Measurements from ENCODE around the gene DPY19L3. TPM values are rescaled to one million over a fixed set of nuclear protein-coding genes. Genes with fewer than 3 reads are reported as not detected.
"Not testable (repeated sequence)": the region's sequence is repeated elsewhere in the genome, so short reads cannot be mapped to it uniquely, and the experiment has no call there.

DPY19L3 gene
- total RNA-seq, 1 donor, result 30.0 TPM

- H4K20me1 ChIP-seq (ENCODE audit: insufficient read depth, low read length), result no peaks in the 10 kb centered on the region
- H3K4me3 ChIP-seq (ENCODE audit: insufficient read depth, low read length), result no peak overlapping the region
- no peak overlapping the region for H3K4me2 ChIP-seq (ENCODE audit: insufficient read depth, low read length)
- no peaks in the 10 kb centered on the region for H3K4me1 ChIP-seq (ENCODE audit: insufficient read depth, low read length)
- H3K9me3 ChIP-seq (ENCODE audit: low read depth, low read length), result no peaks in the 10 kb centered on the region
- no peak overlapping the region for H2AFZ ChIP-seq (ENCODE audit: low read length)
- H3K79me2 ChIP-seq (ENCODE audit: insufficient read depth, low read length), result no peaks in the 10 kb centered on the region
- no peak overlapping the region for H3K27ac ChIP-seq (ENCODE audit: low read depth, low read length)
- TF ChIP-seq CTCF (IDR thresholded peaks at IDR 0.05; ENCODE audit: extremely low read depth, low read depth, low read length), result no peak
- no peaks in the 10 kb centered on the region for H3K27me3 ChIP-seq (ENCODE audit: insufficient read depth, low read length)
- DNase-seq (ENCODE audit: insufficient read length, low spot score, missing footprints), result no peak
- peaks cover 12% of the 10 kb centered on the region for H3K36me3 ChIP-seq (ENCODE audit: insufficient read depth, low read length)
Observed at GRCh38 chr19:32442650-32443049, 37.1 kb downstream of the DPY19L3 start.

- H3K4me1 ChIP-seq (ENCODE audit: insufficient read depth, low read length); DNase-seq (ENCODE audit: insufficient read length, low spot score, missing footprints); H3K9me3 ChIP-seq (ENCODE audit: low read depth, low read length); H3K27me3 ChIP-seq (ENCODE audit: insufficient read depth, low read length); H3K4me3 ChIP-seq (ENCODE audit: insufficient read depth, low read length); H2AFZ ChIP-seq (ENCODE audit: low read length); H3K36me3 ChIP-seq (ENCODE audit: insufficient read depth, low read length); H3K27ac ChIP-seq (ENCODE audit: low read depth, low read length); H3K4me2 ChIP-seq (ENCODE audit: insufficient read depth, low read length); H3K79me2 ChIP-seq (ENCODE audit: insufficient read depth, low read length); H4K20me1 ChIP-seq (ENCODE audit: insufficient read depth, low read length): not testable (repeated sequence)
Observed at GRCh38 chr19:32447534-32447933, 42.0 kb downstream of the DPY19L3 start.

- no peak overlapping the region for H2AFZ ChIP-seq (ENCODE audit: low read length)
- H3K27me3 ChIP-seq (ENCODE audit: insufficient read depth, low read length), result no peaks in the 10 kb centered on the region
- H3K4me2 ChIP-seq (ENCODE audit: insufficient read depth, low read length), result no peak overlapping the region
- H4K20me1 ChIP-seq (ENCODE audit: insufficient read depth, low read length), result no peaks in the 10 kb centered on the region
- H3K79me2 ChIP-seq (ENCODE audit: insufficient read depth, low read length), result no peaks in the 10 kb centered on the region
- no peak overlapping the region for H3K27ac ChIP-seq (ENCODE audit: low read depth, low read length)
- H3K36me3 ChIP-seq (ENCODE audit: insufficient read depth, low read length), result peaks cover 2% of the 10 kb centered on the region
- H3K4me1 ChIP-seq (ENCODE audit: insufficient read depth, low read length), result peaks cover 7% of the 10 kb centered on the region
- TF ChIP-seq CTCF (IDR thresholded peaks at IDR 0.05; ENCODE audit: extremely low read depth, low read depth, low read length), result no peak
- DNase-seq (ENCODE audit: insufficient read length, low spot score, missing footprints), result no peak
- H3K9me3 ChIP-seq (ENCODE audit: low read depth, low read length), result no peaks in the 10 kb centered on the region
- no peak overlapping the region for H3K4me3 ChIP-seq (ENCODE audit: insufficient read depth, low read length)
Observed at GRCh38 chr19:32448026-32448425, 42.5 kb downstream of the DPY19L3 start.

GRCh38 chr19:32450217-32450616, 44.6 kb downstream of the DPY19L3 start:
- Histone ChIP-seq H3K27me3 (ENCODE audit: insufficient read depth, low read length) (no peaks in the 10 kb centered on the region), H3K36me3 (ENCODE audit: insufficient read depth, low read length) (peaks cover 2% of the 10 kb centered on the region), H3K4me3 (ENCODE audit: insufficient read depth, low read length) (no peak overlapping the region), H3K4me1 (ENCODE audit: insufficient read depth, low read length) (peaks cover 7% of the 10 kb centered on the region), H3K79me2 (ENCODE audit: insufficient read depth, low read length) (no peaks in the 10 kb centered on the region), H4K20me1 (ENCODE audit: insufficient read depth, low read length) (no peaks in the 10 kb centered on the region), H2AFZ (ENCODE audit: low read length) (no peak overlapping the region), H3K4me2 (ENCODE audit: insufficient read depth, low read length) (no peak overlapping the region), H3K27ac (ENCODE audit: low read depth, low read length) (no peak overlapping the region), H3K9me3 (ENCODE audit: low read depth, low read length) (no peaks in the 10 kb centered on the region)
- no peak for DNase-seq (ENCODE audit: insufficient read length, low spot score, missing footprints)
- TF ChIP-seq CTCF (IDR thresholded peaks at IDR 0.05; ENCODE audit: extremely low read depth, low read depth, low read length), result no peak
